GM23248 (cell line): ENCODE measurements around the gene CLDN11. TPM values are rescaled to one million over a fixed set of nuclear protein-coding genes. Genes with fewer than 3 reads are reported as not detected.

Experiments
- DNase-seq: peaks from one replicate; pipeline ENCODE4 v3.0.0-alpha.2; 2015
- H2AFZ ChIP-seq: fragments of 200-600 bp; sonication (generic); 2 replicates; pipeline ENCODE4 v1.6.1; 2016; ENCODE audit warnings: antibody characterized with exemption
- H3F3A ChIP-seq: fragments of 200-600 bp; sonication (generic); 2 replicates; pipeline ENCODE4 v1.6.1; 2016; ENCODE audit warnings: mild to moderate bottlenecking, antibody characterized with exemption, mixed run types; ENCODE audit not compliant: insufficient read depth
- H3K27ac ChIP-seq: fragments of 200-600 bp; sonication (generic); 2 replicates; pipeline ENCODE4 v1.5.1; 2016; ENCODE audit warnings: mild to moderate bottlenecking
- H3K27me3 ChIP-seq: fragments of 200-600 bp; sonication (generic); replicated peaks from 2 replicates; pipeline ENCODE4 v1.6.1; 2016; ENCODE audit warnings: mild to moderate bottlenecking; ENCODE audit not compliant: insufficient read depth
- H3K36me3 ChIP-seq: fragments of 200-600 bp; sonication (generic); 2 replicates; pipeline ENCODE4 v1.6.1; 2016; ENCODE audit warnings: low read depth, mild to moderate bottlenecking
- H3K4me1 ChIP-seq: fragments of 200-600 bp; sonication (generic); 2 replicates; pipeline ENCODE4 v1.6.1; 2016; ENCODE audit warnings: mild to moderate bottlenecking; ENCODE audit not compliant: insufficient read depth
- H3K4me2 ChIP-seq: fragments of 200-600 bp; sonication (generic); one replicate; pipeline ENCODE4 v1.6.1; 2016; ENCODE audit warnings: mild to moderate bottlenecking; ENCODE audit not compliant: unreplicated experiment
- H3K4me3 ChIP-seq: fragments of 200-600 bp; sonication (generic); 2 replicates; pipeline ENCODE4 v1.5.1; 2016; ENCODE audit warnings: mild to moderate bottlenecking
- H3K79me2 ChIP-seq: fragments of 200-600 bp; sonication (generic); 2 replicates; pipeline ENCODE4 v1.6.1; 2016; ENCODE audit warnings: mild to moderate bottlenecking; ENCODE audit not compliant: insufficient read depth
- H3K9ac ChIP-seq: fragments of 200-600 bp; sonication (generic); 2 replicates; pipeline ENCODE4 v1.6.1; 2016; ENCODE audit warnings: mild to moderate bottlenecking
- H3K9me2 ChIP-seq: fragments of 200-600 bp; sonication (generic); 2 replicates; pipeline ENCODE4 v1.6.1; 2016; ENCODE audit warnings: mixed run types, mild to moderate bottlenecking, moderate library complexity; ENCODE audit not compliant: insufficient read depth
- H3K9me3 ChIP-seq: fragments of 200-600 bp; sonication (generic); one replicate; pipeline ENCODE4 v1.6.1; 2017; ENCODE audit warnings: low read depth
- H4K20me1 ChIP-seq: fragments of 200-600 bp; sonication (generic); 2 replicates; pipeline ENCODE4 v1.6.0; 2016; ENCODE audit not compliant: insufficient read depth
- EZH2 ChIP-seq: fragments of 200-600 bp; sonication (generic); IDR thresholded peaks from 2 replicates; pipeline ENCODE4 v1.6.1; 2018; ENCODE audit warnings: antibody characterized with exemption, mild to moderate bottlenecking; ENCODE audit not compliant: insufficient read depth, poor library complexity, severe bottlenecking
- EZH2phosphoT487 ChIP-seq: fragments of 200-600 bp; sonication (generic); IDR thresholded peaks from 2 replicates; pipeline ENCODE4 v1.6.1; 2018; ENCODE audit warnings: antibody characterized with exemption, moderate library complexity, mild to moderate bottlenecking, low read depth; ENCODE audit not compliant: insufficient read depth
- WGBS, 2 experiments: methylation state at CpG; one replicate each; pipeline ENCODE4 v1.1.6; 2015 to 2017; ENCODE audit warnings: low lambda C conversion rate in 2 of 2, low coverage in 1 of 2; ENCODE audit errors: missing lambda C conversion rate in 2 of 2; 5-methylcytosine and 5-hydroxymethylcytosine counted together
- in situ Hi-C: fragments of 300-500 bp; cut with MboI; formaldehyde crosslinking; loops from 2 replicates; pipeline ENCODE4 v1.15.0; 2020
- polyA plus RNA-seq: library from polyadenylated mRNA; unstranded; fragments of >200 nt; fragmentation: Nextera tagmentation; extraction: Ambion mirVana; gene quantifications from 2 replicates; pipeline ENCODE4 v1.2.1, GENCODE V29; 2016
- total RNA-seq: library from RNA; depleted of rRNA; stranded (reverse); fragments of >200 nt; shearing (Covaris generic); gene quantifications from 2 replicates; pipeline ENCODE4 v1.2.3, GENCODE V29; 2014

Gene CLDN11
- total and polyA plus RNA-seq, 2 experiments from 2014 or later = 81.9 to 84.9 TPM

GRCh38 chr3:170467571-170468147 lies 49.0 kb downstream of the CLDN11 start:
- H4K20me1 ChIP-seq = no peaks in the 10 kb centered on the region

GRCh38 chr3:170469151-170470062 lies 50.7 kb downstream of the CLDN11 start:
- H3K27ac ChIP-seq = no peak overlapping the region
- H3K4me3 ChIP-seq = no peak overlapping the region
- TF ChIP-seq EZH2phosphoT487 = 0 out of 2 replicates have a peak, but pooled peaks have one; percentile 37
- TF ChIP-seq EZH2 = no peak
- peak; percentile 65 for DNase-seq
- no peak overlapping the region for H3K9ac ChIP-seq
- H3F3A ChIP-seq = peaks cover 26% of the 10 kb centered on the region
- 24 to 26% methylated on average over 5 of the region's 5 CpGs for WGBS, 2 experiments
- H3K4me2 ChIP-seq = peak overlapping the region; percentile 51
- no peaks in the 10 kb centered on the region for H3K9me3 ChIP-seq
- no peaks in the 10 kb centered on the region for H3K27me3 ChIP-seq
- no peaks in the 10 kb centered on the region for H3K9me2 ChIP-seq
- H4K20me1 ChIP-seq = no peaks in the 10 kb centered on the region
- H3K4me1 ChIP-seq = peaks cover 30% of the 10 kb centered on the region
- no peaks in the 10 kb centered on the region for H3K79me2 ChIP-seq
- in situ Hi-C loops = no loop called here
- H2AFZ ChIP-seq = no peak overlapping the region
- H3K36me3 ChIP-seq = no peaks in the 10 kb centered on the region

More at GRCh38 chr3:170467571-170468147, 49.0 kb downstream of the CLDN11 start:
- Histone ChIP-seq H3K79me2 (no peaks in the 10 kb centered on the region), H3F3A (peaks cover 26% of the 10 kb centered on the region), H3K9ac (no peak overlapping the region), H3K9me3 (no peaks in the 10 kb centered on the region), H3K4me1 (peaks cover 30% of the 10 kb centered on the region), H3K4me3 (no peak overlapping the region), H2AFZ (no peak overlapping the region), H3K9me2 (no peaks in the 10 kb centered on the region), H3K27ac (no peak overlapping the region), H3K4me2 (no peak overlapping the region), H3K27me3 (no peaks in the 10 kb centered on the region), H3K36me3 (no peaks in the 10 kb centered on the region)
- 81 to 83% methylated on average over 7 of the region's 7 CpGs for WGBS, 2 experiments
- in situ Hi-C loops = no loop called here
- DNase-seq = no peak
- no peak for TF ChIP-seq EZH2

DNA sequence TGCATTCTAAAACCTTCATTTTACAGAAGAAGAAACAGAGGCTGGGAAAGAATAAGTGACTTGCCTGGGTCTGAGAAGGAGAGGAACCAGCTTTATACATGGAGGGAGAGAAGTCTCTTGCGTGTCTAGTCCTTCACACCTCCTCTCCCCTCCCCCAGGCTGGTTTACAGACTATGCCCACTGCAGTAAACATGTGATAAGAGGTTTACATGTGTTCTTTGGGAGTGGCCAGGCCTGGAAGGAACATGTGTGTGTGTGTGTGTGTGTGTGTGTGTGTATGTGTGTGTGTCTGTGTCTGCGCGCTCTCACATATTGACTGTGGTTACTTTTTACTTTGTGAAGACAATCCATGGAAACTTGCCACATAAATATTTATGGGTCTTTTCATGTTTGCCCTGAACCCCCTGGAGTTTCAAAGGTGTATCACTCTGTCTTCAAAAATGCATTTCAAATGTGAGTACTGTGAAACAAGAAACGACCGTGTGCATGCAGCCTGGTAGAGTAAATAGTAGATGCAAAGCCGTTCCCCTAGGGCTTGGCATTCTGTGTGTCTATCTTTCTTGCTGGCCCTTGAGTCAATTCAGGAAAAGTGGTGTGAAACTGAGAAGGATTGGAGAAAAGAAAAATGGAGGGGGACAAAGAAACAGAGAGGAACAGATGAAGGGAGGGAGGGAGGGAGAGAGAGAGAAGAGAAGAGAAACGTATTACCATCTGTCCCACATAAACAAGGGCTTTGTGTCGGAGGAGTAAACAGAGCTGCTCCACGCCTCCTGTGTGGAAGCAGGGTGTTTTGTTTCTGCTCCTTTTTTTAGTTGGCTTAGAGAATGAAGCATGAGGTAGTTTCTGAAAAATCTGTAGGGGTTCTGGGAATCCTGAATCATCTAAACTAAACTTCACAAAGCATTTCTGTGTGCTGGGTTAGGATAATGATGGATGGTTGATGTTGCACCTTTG lies 51.7 kb downstream of the CLDN11 start:
- 36 to 50% methylated on average over 6 to 9 of the region's 9 CpGs for WGBS, 2 experiments
- Histone ChIP-seq H3K9ac (0 out of 2 replicates have a peak overlapping the region, but pooled peaks have one; percentile 27), H3K9me3 (no peaks in the 10 kb centered on the region), H3F3A (peaks cover 26% of the 10 kb centered on the region), H3K4me1 (peaks cover 32% of the 10 kb centered on the region), H4K20me1 (no peaks in the 10 kb centered on the region), H3K9me2 (no peaks in the 10 kb centered on the region), H2AFZ (peak overlapping the region; percentile 79), H3K79me2 (no peaks in the 10 kb centered on the region), H3K4me2 (peak overlapping the region; percentile 51), H3K4me3 (peak overlapping the region; percentile 39; the same call in 1 of the 2 replicates), H3K27ac (peak overlapping the region; percentile 36), H3K27me3 (no peaks in the 10 kb centered on the region), H3K36me3 (no peaks in the 10 kb centered on the region)
- no peak for TF ChIP-seq EZH2phosphoT487
- no peak for TF ChIP-seq EZH2
- in situ Hi-C loops = no loop called here
- DNase-seq = peak; percentile 60

DNA sequence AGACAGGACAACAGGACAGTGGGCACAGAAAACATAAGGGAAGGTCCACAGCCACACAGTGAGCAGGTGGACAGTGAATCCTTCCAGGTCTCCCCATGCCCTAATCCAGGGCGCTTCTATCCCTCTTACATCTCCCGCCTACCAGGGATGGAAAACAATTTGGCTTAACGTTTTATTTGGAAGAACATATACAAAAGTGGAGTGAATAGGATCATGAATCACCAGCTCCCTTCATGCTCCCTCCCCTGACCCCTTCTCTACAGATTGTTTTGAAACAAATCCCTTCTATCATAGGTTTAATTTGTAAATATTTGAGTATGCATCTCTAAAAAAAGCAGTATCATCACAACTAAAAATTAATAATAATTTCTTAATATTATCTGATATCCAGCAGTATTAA lies 52.5 kb downstream of the CLDN11 start:
- H3K79me2 ChIP-seq = no peaks in the 10 kb centered on the region
- no peak overlapping the region for H3K4me3 ChIP-seq
- H3K9ac ChIP-seq = no peak overlapping the region
- no peaks in the 10 kb centered on the region for H3K27me3 ChIP-seq
- H3K27ac ChIP-seq = no peak overlapping the region
- in situ Hi-C loops = no loop called here
- WGBS, 2 experiments = 63 to 67% methylated on average over 3 of the region's 3 CpGs
- peaks cover 26% of the 10 kb centered on the region for H3F3A ChIP-seq
- H3K36me3 ChIP-seq = no peaks in the 10 kb centered on the region
- no peaks in the 10 kb centered on the region for H3K9me3 ChIP-seq
- peak; percentile 9 for DNase-seq
- H3K4me1 ChIP-seq = peaks cover 34% of the 10 kb centered on the region
- H4K20me1 ChIP-seq = no peaks in the 10 kb centered on the region
- TF ChIP-seq EZH2phosphoT487 (no peak), EZH2 (no peak)
- H3K4me2 ChIP-seq = peak overlapping the region; percentile 51
- no peaks in the 10 kb centered on the region for H3K9me2 ChIP-seq
- no peak overlapping the region for H2AFZ ChIP-seq
